Measurements from ENCODE around the gene PYGO2.

Gene PYGO2

DNA sequence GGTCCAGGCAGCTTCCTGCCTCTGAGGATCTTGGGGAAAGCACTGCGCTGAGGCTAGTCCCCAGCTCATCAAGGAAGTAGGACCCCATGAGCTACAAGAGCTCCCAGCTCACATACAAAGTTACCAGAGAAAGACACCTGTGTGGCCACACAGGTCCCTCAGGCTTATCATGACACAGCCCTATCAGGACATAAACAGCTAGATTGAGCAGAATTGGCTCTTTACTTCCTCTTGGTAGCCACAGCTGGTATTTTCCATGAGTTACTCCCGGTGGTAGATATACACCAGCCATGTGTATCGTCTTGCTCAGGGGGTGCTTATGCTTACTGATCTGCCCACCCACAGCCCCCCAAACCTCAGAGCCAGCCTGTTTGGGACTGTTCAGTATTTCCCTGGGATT, 33.0 kb upstream of the PYGO2 start:
- no peaks in the 10 kb centered on the region for H3K79me2 ChIP-seq (ENCODE audit: insufficient read depth, low read length)
- H4K20me1 ChIP-seq (ENCODE audit: low read depth, low read length), result no peaks in the 10 kb centered on the region
- peaks cover 9% of the 10 kb centered on the region for H3F3A ChIP-seq (ENCODE audit: insufficient read depth)
- H3K27ac ChIP-seq (ENCODE audit: low read depth, low read length), result no peak overlapping the region
- H3K36me3 ChIP-seq (ENCODE audit: low read length), result no peaks in the 10 kb centered on the region
- no peaks in the 10 kb centered on the region for H3K27me3 ChIP-seq (ENCODE audit: low read length)
- H2AFZ ChIP-seq (ENCODE audit: low read depth, low read length, severe bottlenecking), result no peak overlapping the region
- no peak overlapping the region for H3K9ac ChIP-seq (ENCODE audit: low read length)
- H3K4me2 ChIP-seq (ENCODE audit: low read depth, low read length, poor library complexity, severe bottlenecking), result no peak overlapping the region
- no peak for TF ChIP-seq EZH2phosphoT487 (conservative IDR thresholded peaks at IDR 0.05; ENCODE audit: low read length)
- TF ChIP-seq, protein P1, sequence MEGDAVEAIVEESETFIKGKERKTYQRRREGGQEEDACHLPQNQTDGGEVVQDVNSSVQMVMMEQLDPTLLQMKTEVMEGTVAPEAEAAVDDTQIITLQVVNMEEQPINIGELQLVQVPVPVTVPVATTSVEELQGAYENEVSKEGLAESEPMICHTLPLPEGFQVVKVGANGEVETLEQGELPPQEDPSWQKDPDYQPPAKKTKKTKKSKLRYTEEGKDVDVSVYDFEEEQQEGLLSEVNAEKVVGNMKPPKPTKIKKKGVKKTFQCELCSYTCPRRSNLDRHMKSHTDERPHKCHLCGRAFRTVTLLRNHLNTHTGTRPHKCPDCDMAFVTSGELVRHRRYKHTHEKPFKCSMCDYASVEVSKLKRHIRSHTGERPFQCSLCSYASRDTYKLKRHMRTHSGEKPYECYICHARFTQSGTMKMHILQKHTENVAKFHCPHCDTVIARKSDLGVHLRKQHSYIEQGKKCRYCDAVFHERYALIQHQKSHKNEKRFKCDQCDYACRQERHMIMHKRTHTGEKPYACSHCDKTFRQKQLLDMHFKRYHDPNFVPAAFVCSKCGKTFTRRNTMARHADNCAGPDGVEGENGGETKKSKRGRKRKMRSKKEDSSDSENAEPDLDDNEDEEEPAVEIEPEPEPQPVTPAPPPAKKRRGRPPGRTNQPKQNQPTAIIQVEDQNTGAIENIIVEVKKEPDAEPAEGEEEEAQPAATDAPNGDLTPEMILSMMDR (IDR thresholded peaks at IDR 0.05; ENCODE audit: insufficient read depth, low read length, poor library complexity, severe bottlenecking), result no peak
- H3K9me3 ChIP-seq (ENCODE audit: insufficient read depth, low read length), result no peaks in the 10 kb centered on the region
- no peaks in the 10 kb centered on the region for H3K9me2 ChIP-seq (replicated peaks; ENCODE audit: insufficient read depth, low read length)
- H3K4me3 ChIP-seq (ENCODE audit: insufficient read depth, low read length, poor library complexity, severe bottlenecking), result no peak overlapping the region

DNA sequence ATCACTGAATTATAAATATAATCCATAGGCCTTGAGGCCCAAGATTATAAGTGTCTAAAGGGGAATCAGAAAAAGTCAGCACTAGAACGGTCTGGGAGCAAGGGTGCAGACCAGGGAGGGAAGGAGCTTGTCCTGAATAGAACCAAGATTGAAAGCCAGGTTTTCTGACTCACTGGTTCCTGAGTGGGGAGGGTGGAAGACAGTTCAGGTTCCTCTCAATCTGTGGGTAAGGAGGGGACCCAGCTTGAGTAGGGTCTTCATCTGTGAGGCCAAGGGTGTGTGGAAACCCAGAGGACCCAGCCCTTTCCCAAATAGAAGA, 32.6 kb upstream of the PYGO2 start:
- H3K4me3 ChIP-seq (ENCODE audit: insufficient read depth, low read length, poor library complexity, severe bottlenecking), result no peak overlapping the region
- H3K9me3 ChIP-seq (ENCODE audit: insufficient read depth, low read length), result no peaks in the 10 kb centered on the region
- H3K36me3 ChIP-seq (ENCODE audit: low read length), result no peaks in the 10 kb centered on the region
- H4K20me1 ChIP-seq (ENCODE audit: low read depth, low read length), result no peaks in the 10 kb centered on the region
- no peak for TF ChIP-seq EZH2phosphoT487 (conservative IDR thresholded peaks at IDR 0.05; ENCODE audit: low read length)
- TF ChIP-seq, protein P1 (IDR thresholded peaks at IDR 0.05; ENCODE audit: insufficient read depth, low read length, poor library complexity, severe bottlenecking), result no peak
- no peaks in the 10 kb centered on the region for H3K9me2 ChIP-seq (replicated peaks; ENCODE audit: insufficient read depth, low read length)
- H2AFZ ChIP-seq (ENCODE audit: low read depth, low read length, severe bottlenecking), result no peak overlapping the region
- peaks cover 8% of the 10 kb centered on the region; the same call in 1 of the 2 replicates for H3F3A ChIP-seq (ENCODE audit: insufficient read depth)
- no peaks in the 10 kb centered on the region for H3K79me2 ChIP-seq (ENCODE audit: insufficient read depth, low read length)
- H3K4me2 ChIP-seq (ENCODE audit: low read depth, low read length, poor library complexity, severe bottlenecking), result no peak overlapping the region
- no peak overlapping the region for H3K9ac ChIP-seq (ENCODE audit: low read length)
- no peaks in the 10 kb centered on the region for H3K27me3 ChIP-seq (ENCODE audit: low read length)
- H3K27ac ChIP-seq (ENCODE audit: low read depth, low read length), result no peak overlapping the region

DNA sequence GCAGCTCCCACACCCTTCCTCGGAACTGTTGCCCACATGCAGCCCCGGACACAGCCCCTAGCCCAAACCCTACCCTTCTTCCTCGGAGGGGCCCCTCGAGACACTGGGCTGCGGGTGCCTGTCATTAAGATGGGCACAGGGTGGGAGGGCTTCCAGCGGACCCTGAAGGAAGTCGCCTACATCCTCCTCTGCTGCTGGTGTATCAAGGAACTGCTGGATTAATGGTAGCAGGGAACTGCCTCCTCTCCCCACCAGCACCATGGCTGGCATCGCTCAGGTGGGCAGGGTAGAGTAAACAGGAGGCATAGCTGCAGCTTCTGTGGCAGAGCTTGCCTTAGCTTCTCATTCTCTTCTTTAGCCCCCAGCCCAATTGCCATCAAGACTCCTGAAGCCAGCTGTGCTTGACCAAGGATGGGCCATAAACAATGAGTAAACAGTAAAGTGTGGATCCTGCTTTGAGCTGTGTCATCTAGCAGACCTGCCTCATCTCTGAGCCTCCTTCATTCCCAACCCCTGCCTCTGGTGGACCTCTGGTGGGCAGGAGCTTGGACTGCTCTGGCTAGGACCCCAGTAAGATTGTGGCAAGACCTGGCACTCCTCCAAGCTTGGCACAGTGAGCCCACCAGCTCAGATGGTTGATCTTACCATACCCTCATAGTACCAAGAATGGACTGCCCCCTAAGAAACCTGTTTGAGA, 32.1 kb upstream of the PYGO2 start, which contains the start of gene LENEP:
TSS of gene LENEP (plus strand) at position 15 of the 697 bp plus-strand sequence. CDS start at position 37, 22 bp downstream.
- Histone ChIP-seq H3K36me3 (ENCODE audit: low read length) (no peaks in the 10 kb centered on the region), H3K4me3 (ENCODE audit: insufficient read depth, low read length, poor library complexity, severe bottlenecking) (no peak within 1 kb of the TSS), H3K27ac (ENCODE audit: low read depth, low read length) (no peak within 1 kb of the TSS), H3K27me3 (ENCODE audit: low read length) (no peaks in the 10 kb centered on the region), H3K79me2 (ENCODE audit: insufficient read depth, low read length) (no peaks in the 10 kb centered on the region), H2AFZ (ENCODE audit: low read depth, low read length, severe bottlenecking) (no peak within 1 kb of the TSS), H3K9me3 (ENCODE audit: insufficient read depth, low read length) (no peaks in the 10 kb centered on the region), H3K9ac (ENCODE audit: low read length) (no peak within 1 kb of the TSS), H3K4me2 (ENCODE audit: low read depth, low read length, poor library complexity, severe bottlenecking) (no peak within 1 kb of the TSS), H3K9me2 (replicated peaks; ENCODE audit: insufficient read depth, low read length) (no peaks in the 10 kb centered on the region), H3F3A (ENCODE audit: insufficient read depth) (peaks cover 5% of the 10 kb centered on the region; the same call in 1 of the 2 replicates), H4K20me1 (ENCODE audit: low read depth, low read length) (no peaks in the 10 kb centered on the region)
- TF ChIP-seq, protein P1 (IDR thresholded peaks at IDR 0.05; ENCODE audit: insufficient read depth, low read length, poor library complexity, severe bottlenecking), result no peak
